IMR-90 (cell line): ENCODE measurements around the gene PTPRG. TPM values are rescaled to one million over a fixed set of nuclear protein-coding genes. Genes with fewer than 3 reads are reported as not detected.

Experiments
- ATAC-seq: fragments of 200-7000 bp; cut with Tn5 transposase; 2 replicates; pipeline ENCODE4 v1.9.1; 2020; ENCODE audit warnings: low read depth, mild to moderate bottlenecking, moderate library complexity
- BruUV-seq: library from RNA; stranded (reverse); fragments of 400-500 nt; replicated peaks from 2 replicates; lab custom pipeline; 2021; lab: Mats Ljungman, UMichigan
- CTCF ChIA-PET: fragments of 300-600 bp; formaldehyde crosslinking; extraction: SDS; loops from one replicate; lab custom pipeline; 2021; ENCODE audit warnings: antibody characterized with exemption; lab: Yijun Ruan, JAX
- POLR2A ChIA-PET: fragments of 300-600 bp; sonication (Branson Sonifier 250); formaldehyde crosslinking; loops from one replicate; lab custom pipeline; 2022; ENCODE audit warnings: antibody characterized with exemption; ENCODE audit not compliant: unreplicated experiment; lab: Charles Lee
- DNase-seq: peaks from one replicate; pipeline ENCODE4 v3.0.0; 2013
- H2AFZ ChIP-seq: replicated peaks from 2 replicates; pipeline ENCODE3; 2013; ENCODE audit warnings: low read length, mild to moderate bottlenecking; ENCODE audit not compliant: poor library complexity
- H2AK5ac ChIP-seq: 2 replicates; pipeline ENCODE4 v1.6.1; 2013; ENCODE audit warnings: low read depth, low read length, inconsistent platforms
- H2AK9ac ChIP-seq: replicated peaks from 2 replicates; pipeline ENCODE3; 2013; ENCODE audit warnings: mild to moderate bottlenecking, low read depth, low read length, moderate library complexity; ENCODE audit not compliant: poor library complexity
- H2BK120ac ChIP-seq: 2 replicates; pipeline ENCODE4 v1.6.1; 2013; ENCODE audit warnings: low read depth, low read length, inconsistent platforms
- H2BK15ac ChIP-seq: 3 replicates; pipeline ENCODE4 v1.6.1; 2013; ENCODE audit warnings: low read depth, low read length, inconsistent platforms
- H2BK20ac ChIP-seq: 2 replicates; pipeline ENCODE4 v1.6.1; 2013; ENCODE audit warnings: low read depth, mild to moderate bottlenecking, inconsistent platforms, low read length, moderate library complexity
- H2BK5ac ChIP-seq: 2 replicates; pipeline ENCODE4 v1.6.1; 2013; ENCODE audit warnings: mild to moderate bottlenecking, low read depth, low read length, inconsistent platforms; ENCODE audit not compliant: poor library complexity, severe bottlenecking
- H3K14ac ChIP-seq: replicated peaks from 2 replicates; pipeline ENCODE4 v1.6.1; 2013; ENCODE audit warnings: low read depth, low read length, inconsistent platforms
- H3K18ac ChIP-seq: 2 replicates; pipeline ENCODE4 v1.6.1; 2013; ENCODE audit warnings: low read depth, low read length, control low read depth
- H3K23ac ChIP-seq: 2 replicates; pipeline ENCODE4 v1.6.1; 2013; ENCODE audit warnings: low read depth, low read length, inconsistent platforms
- H3K27ac ChIP-seq: 2 replicates; pipeline ENCODE4 v1.5.1; 2013; ENCODE audit warnings: mild to moderate bottlenecking, control low read depth, low read length; ENCODE audit not compliant: insufficient read depth
- H3K27me3 ChIP-seq: 2 replicates; pipeline ENCODE4 v1.6.1; 2013; ENCODE audit warnings: low read length; ENCODE audit not compliant: control insufficient read depth, insufficient read depth
- H3K36me3 ChIP-seq: 2 replicates; pipeline ENCODE4 v1.6.1; 2013; ENCODE audit warnings: low read length, mixed read lengths; ENCODE audit not compliant: control insufficient read depth, insufficient read depth
- H3K4ac ChIP-seq: 2 replicates; pipeline ENCODE4 v1.6.1; 2013; ENCODE audit warnings: low read depth, low read length, inconsistent platforms
- H3K4me1 ChIP-seq: 2 replicates; pipeline ENCODE4 v1.6.1; 2013; ENCODE audit warnings: low read length, mixed read lengths; ENCODE audit not compliant: control insufficient read depth, insufficient read depth
- H3K4me2 ChIP-seq: 2 replicates; pipeline ENCODE4 v1.6.1; 2013; ENCODE audit warnings: low read depth, mild to moderate bottlenecking, control low read depth, low read length, moderate library complexity
- H3K4me3 ChIP-seq: 2 replicates; pipeline ENCODE4 v1.5.1; 2013; ENCODE audit warnings: low read depth, mild to moderate bottlenecking, control low read depth, low read length, moderate library complexity; ENCODE audit not compliant: insufficient read depth
- H3K56ac ChIP-seq: 2 replicates; pipeline ENCODE4 v1.6.1; 2013; ENCODE audit warnings: low read length, inconsistent platforms; ENCODE audit not compliant: insufficient read depth; ENCODE audit errors: extremely low read depth
- H3K79me1 ChIP-seq, 2 experiments: 2 replicates each; pipeline ENCODE4 v1.6.1; 2013; ENCODE audit warnings: low read length in 2 of 2, inconsistent platforms in 1 of 2, low read depth in 1 of 2
- H3K9ac ChIP-seq: 2 replicates; pipeline ENCODE4 v1.6.1; 2013; ENCODE audit warnings: low read depth, low read length, control low read depth
- H3K9me1 ChIP-seq: 2 replicates; pipeline ENCODE4 v1.6.1; 2013; ENCODE audit warnings: low read length, inconsistent platforms; ENCODE audit not compliant: insufficient read depth
- H3K9me3 ChIP-seq: 2 replicates; pipeline ENCODE4 v1.6.1; 2013; ENCODE audit warnings: low read length; ENCODE audit not compliant: control insufficient read depth, insufficient read depth
- H4K20me1 ChIP-seq: 2 replicates; pipeline ENCODE4 v1.6.1; 2013; ENCODE audit warnings: low read length, inconsistent platforms; ENCODE audit not compliant: insufficient read depth
- H4K5ac ChIP-seq: 2 replicates; pipeline ENCODE4 v1.6.1; 2013; ENCODE audit warnings: mild to moderate bottlenecking, low read depth, low read length, control low read depth
- H4K8ac ChIP-seq, 2 experiments: 2 replicates each; pipeline ENCODE4 v1.6.1; 2013; ENCODE audit warnings: low read depth in 2 of 2, low read length in 2 of 2, control low read depth in 1 of 2, inconsistent platforms in 1 of 2
- H4K91ac ChIP-seq: 2 replicates; pipeline ENCODE4 v1.6.1; 2013; ENCODE audit warnings: low read depth, low read length, inconsistent platforms; ENCODE audit not compliant: insufficient read depth
- BHLHE40 ChIP-seq: fragments of 150-350 bp; IDR thresholded peaks from 2 replicates; pipeline ENCODE4 v1.6.1; 2016; ENCODE audit warnings: mild to moderate bottlenecking, low read depth, low read length
- CEBPB ChIP-seq: IDR thresholded peaks from 2 replicates; pipeline ENCODE4 v1.6.1; 2012; ENCODE audit warnings: low read depth, low read length, improper control_type of control experiment
- CHD1 ChIP-seq: IDR thresholded peaks from 2 replicates; pipeline ENCODE4 v1.6.1; 2012; ENCODE audit warnings: low read depth, low read length, improper control_type of control experiment
- FOS ChIP-seq: fragments of 150-350 bp; IDR thresholded peaks from 2 replicates; pipeline ENCODE4 v1.6.1; 2016; ENCODE audit warnings: low read depth, low read length
- MAFK ChIP-seq: IDR thresholded peaks from 2 replicates; pipeline ENCODE4 v1.6.1; 2012; ENCODE audit warnings: low read depth, low read length, improper control_type of control experiment
- MXI1 ChIP-seq: IDR thresholded peaks from 2 replicates; pipeline ENCODE4 v1.6.1; 2012; ENCODE audit warnings: low read depth, mild to moderate bottlenecking, low read length, moderate library complexity, borderline replicate concordance
- NFE2L2 ChIP-seq: fragments of 150-350 bp; IDR thresholded peaks from 2 replicates; pipeline ENCODE4 v1.6.1; 2016; ENCODE audit warnings: low read depth, mild to moderate bottlenecking, low read length
- POLR2A ChIP-seq: IDR thresholded peaks from 2 replicates; pipeline ENCODE4 v1.6.1; 2012; ENCODE audit warnings: mild to moderate bottlenecking, low read depth, low read length
- RAD21 ChIP-seq: IDR thresholded peaks from 2 replicates; pipeline ENCODE4 v1.6.1; 2012; ENCODE audit warnings: low read length, improper control_type of control experiment
- RCOR1 ChIP-seq: IDR thresholded peaks from 2 replicates; pipeline ENCODE4 v1.6.1; 2012; ENCODE audit warnings: mild to moderate bottlenecking, low read length, improper control_type of control experiment; ENCODE audit not compliant: insufficient replicate concordance
- RFX5 ChIP-seq: IDR thresholded peaks from 2 replicates; pipeline ENCODE4 v1.8.0; 2012; ENCODE audit warnings: low read depth, mild to moderate bottlenecking, low read length, moderate library complexity
- SMC3 ChIP-seq: fragments of 150-350 bp; IDR thresholded peaks from 2 replicates; pipeline ENCODE4 v1.6.1; 2016; ENCODE audit warnings: low read depth, mild to moderate bottlenecking, antibody characterized with exemption, low read length, moderate library complexity
- WGBS, 2 experiments: methylation state at CpG; one replicate each; pipeline versions ENCODE4 v1.1.5 to v1.1.7; 2013; ENCODE audit warnings: missing lambda C conversion rate in 2 of 2; ENCODE audit not compliant: insufficient read length in 1 of 2; ENCODE audit errors: extremely low coverage in 2 of 2; 5-methylcytosine and 5-hydroxymethylcytosine counted together
- dilution Hi-C: fragments of 300-500 bp; cut with HindIII; formaldehyde crosslinking; loops from one replicate; pipeline ENCODE4 v1.14.3; 2018; ENCODE audit warnings: low sequenced_read_pairs; ENCODE audit not compliant: unreplicated experiment
- in situ Hi-C: fragments of 300-500 bp; cut with MboI; formaldehyde crosslinking; loops from 3 replicates; pipeline ENCODE4 v1.14.3; 2019; ENCODE audit warnings: low sequenced_read_pairs, inconsistent platforms, mixed read lengths
- intact Hi-C: fragments of 100-400 bp; cut with micrococcal nuclease; formaldehyde crosslinking; loops from 2 replicates; pipeline ENCODE4 v1.10.0; 2022
- polyA plus RNA-seq, 3 experiments: library from polyadenylated mRNA; depleted of rRNA; stranded (reverse); fragments of >200 nt; gene quantifications; 2 replicates each; pipeline ENCODE4 v1.2.3, GENCODE V29; 2012; ENCODE audit warnings: low replicate concordance in 1 of 3
- total RNA-seq: library from RNA; depleted of rRNA; stranded (reverse); fragments of >200 nt; gene quantifications from 2 replicates; pipeline ENCODE4 v1.2.3, GENCODE V29; 2012
- TF ChIP-seq, protein P1 (sequence below): fragments of 150-350 bp; IDR thresholded peaks from 2 replicates; pipeline ENCODE4 v1.6.1; 2016; ENCODE audit warnings: low read depth, mild to moderate bottlenecking, low read length, moderate library complexity, borderline replicate concordance
- TF ChIP-seq, protein P2 (sequence below): conservative IDR thresholded peaks from 2 replicates; pipeline ENCODE4 v1.5.1; 2012; ENCODE audit warnings: mild to moderate bottlenecking, low read depth, low read length, improper control_type of control experiment
- TF ChIP-seq, protein P3 (sequence below): fragments of 150-350 bp; IDR thresholded peaks from 2 replicates; pipeline ENCODE4 v1.6.1; 2017; ENCODE audit warnings: mild to moderate bottlenecking, antibody characterized with exemption, low read length, low read depth

PTPRG gene
- total and polyA plus RNA-seq, 2 of the 4 experiments (the other 2 are of a cell fraction): 7.7 to 31.0 TPM

DNA sequence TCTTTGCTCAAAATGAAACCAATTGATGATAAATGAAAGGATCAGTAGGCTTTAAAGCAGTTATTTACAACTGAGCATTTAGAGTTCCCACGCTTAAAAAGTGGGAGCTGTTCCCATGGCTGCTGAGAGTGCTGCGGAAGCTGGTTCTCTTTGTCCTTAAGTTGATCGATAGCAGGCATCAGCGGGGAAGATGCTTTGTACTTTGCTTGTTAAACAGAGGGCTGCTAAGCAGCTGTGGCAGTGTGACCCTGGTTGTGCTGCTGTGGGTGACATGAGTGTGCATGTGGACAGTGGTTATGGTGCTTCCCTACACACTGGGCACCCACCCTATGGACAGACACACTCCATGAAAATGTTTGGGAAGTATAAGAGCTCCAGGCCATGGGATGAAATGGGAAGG, 96.3 kb downstream of the PTPRG start:
- no peak overlapping the region for H4K5ac ChIP-seq
- H3K4me1 ChIP-seq: no peaks in the 10 kb centered on the region; the same call in 1 of the 2 replicates
- H2AK5ac ChIP-seq: no peak overlapping the region
- H3K14ac ChIP-seq: no peak overlapping the region
- no peak overlapping the region for H2BK120ac ChIP-seq
- no peak overlapping the region for H4K8ac ChIP-seq
- WGBS, 2 experiments: no CpG with 5 or more reads among the region's 4 CpGs
- H3K9me3 ChIP-seq: no peaks in the 10 kb centered on the region
- POLR2A ChIA-PET: no interaction called here
- H3K36me3 ChIP-seq: no peaks in the 10 kb centered on the region
- no peak overlapping the region for H2BK5ac ChIP-seq
- intact Hi-C loops: no loop called here
- no peak overlapping the region for H2AFZ ChIP-seq
- CTCF ChIA-PET: no interaction called here
- peaks cover 8% of the 10 kb centered on the region; the same call in 1 of the 2 replicates for H4K20me1 ChIP-seq
- H3K79me1 ChIP-seq: peaks cover 22 to 61% of the 10 kb centered on the region in 2 experiments
- H3K4ac ChIP-seq: no peak overlapping the region
- no peak overlapping the region for H3K9ac ChIP-seq
- H3K27me3 ChIP-seq: no peaks in the 10 kb centered on the region
- no peak overlapping the region for H2BK20ac ChIP-seq
- H3K4me3 ChIP-seq: no peak overlapping the region
- BruUV-seq: no TSS peak
- H2AK9ac ChIP-seq: no peak overlapping the region
- TF ChIP-seq, protein P1, sequence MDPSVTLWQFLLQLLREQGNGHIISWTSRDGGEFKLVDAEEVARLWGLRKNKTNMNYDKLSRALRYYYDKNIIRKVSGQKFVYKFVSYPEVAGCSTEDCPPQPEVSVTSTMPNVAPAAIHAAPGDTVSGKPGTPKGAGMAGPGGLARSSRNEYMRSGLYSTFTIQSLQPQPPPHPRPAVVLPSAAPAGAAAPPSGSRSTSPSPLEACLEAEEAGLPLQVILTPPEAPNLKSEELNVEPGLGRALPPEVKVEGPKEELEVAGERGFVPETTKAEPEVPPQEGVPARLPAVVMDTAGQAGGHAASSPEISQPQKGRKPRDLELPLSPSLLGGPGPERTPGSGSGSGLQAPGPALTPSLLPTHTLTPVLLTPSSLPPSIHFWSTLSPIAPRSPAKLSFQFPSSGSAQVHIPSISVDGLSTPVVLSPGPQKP: no peak
- TF ChIP-seq RFX5 (no peak), CHD1 (no peak), RCOR1 (no peak), RAD21 (no peak), CEBPB (no peak), BHLHE40 (no peak), SMC3 (no peak), MAFK (no peak), MXI1 (no peak), FOS (no peak), NFE2L2 (no peak), POLR2A (no peak)
- TF ChIP-seq, protein P2, sequence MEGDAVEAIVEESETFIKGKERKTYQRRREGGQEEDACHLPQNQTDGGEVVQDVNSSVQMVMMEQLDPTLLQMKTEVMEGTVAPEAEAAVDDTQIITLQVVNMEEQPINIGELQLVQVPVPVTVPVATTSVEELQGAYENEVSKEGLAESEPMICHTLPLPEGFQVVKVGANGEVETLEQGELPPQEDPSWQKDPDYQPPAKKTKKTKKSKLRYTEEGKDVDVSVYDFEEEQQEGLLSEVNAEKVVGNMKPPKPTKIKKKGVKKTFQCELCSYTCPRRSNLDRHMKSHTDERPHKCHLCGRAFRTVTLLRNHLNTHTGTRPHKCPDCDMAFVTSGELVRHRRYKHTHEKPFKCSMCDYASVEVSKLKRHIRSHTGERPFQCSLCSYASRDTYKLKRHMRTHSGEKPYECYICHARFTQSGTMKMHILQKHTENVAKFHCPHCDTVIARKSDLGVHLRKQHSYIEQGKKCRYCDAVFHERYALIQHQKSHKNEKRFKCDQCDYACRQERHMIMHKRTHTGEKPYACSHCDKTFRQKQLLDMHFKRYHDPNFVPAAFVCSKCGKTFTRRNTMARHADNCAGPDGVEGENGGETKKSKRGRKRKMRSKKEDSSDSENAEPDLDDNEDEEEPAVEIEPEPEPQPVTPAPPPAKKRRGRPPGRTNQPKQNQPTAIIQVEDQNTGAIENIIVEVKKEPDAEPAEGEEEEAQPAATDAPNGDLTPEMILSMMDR: no peak
- TF ChIP-seq, protein P3, sequence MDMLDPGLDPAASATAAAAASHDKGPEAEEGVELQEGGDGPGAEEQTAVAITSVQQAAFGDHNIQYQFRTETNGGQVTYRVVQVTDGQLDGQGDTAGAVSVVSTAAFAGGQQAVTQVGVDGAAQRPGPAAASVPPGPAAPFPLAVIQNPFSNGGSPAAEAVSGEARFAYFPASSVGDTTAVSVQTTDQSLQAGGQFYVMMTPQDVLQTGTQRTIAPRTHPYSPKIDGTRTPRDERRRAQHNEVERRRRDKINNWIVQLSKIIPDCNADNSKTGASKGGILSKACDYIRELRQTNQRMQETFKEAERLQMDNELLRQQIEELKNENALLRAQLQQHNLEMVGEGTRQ: no peak
- no peak overlapping the region for H3K18ac ChIP-seq
- ATAC-seq (no peak), DNase-seq (no peak)
- H3K4me2 ChIP-seq: no peak overlapping the region
- in situ Hi-C loops: no loop called here
- H3K56ac ChIP-seq: no peak overlapping the region
- dilution Hi-C loops: no loop called here
- H4K91ac ChIP-seq: no peak overlapping the region
- H3K27ac ChIP-seq: no peak overlapping the region
- no peak overlapping the region for H2BK15ac ChIP-seq
- H3K23ac ChIP-seq: no peak overlapping the region
- peaks cover 7% of the 10 kb centered on the region for H3K9me1 ChIP-seq
